Stimulated activated CD8-positive, alpha-beta memory T cell treated with anti-CD3 and anti-CD28 coated beads, Interleukin-15, amount 100 ng/mL, for 1 hour (primary cell): ENCODE results near the gene PLEKHG3.
"Not testable (repeated sequence)": the region's sequence is repeated elsewhere in the genome, so short reads cannot be mapped to it uniquely, and the experiment has no call there.

Experiments used
- DNase-seq: peaks from one replicate; pipeline ENCODE4 v3.0.0-alpha.2; 2020; ENCODE audit warnings: low read depth

PLEKHG3 gene

GRCh38 chr14:64688031-64688430 is 16.2 kb upstream of the PLEKHG3 start:
- DNase-seq: no peak

GRCh38 chr14:64688811-64689281 is 15.4 kb upstream of the PLEKHG3 start:
- no peak for DNase-seq

- DNase-seq: no peak
Measured at GRCh38 chr14:64689289-64689688, 14.9 kb upstream of the PLEKHG3 start.

GRCh38 chr14:64690607-64691006 is 13.6 kb upstream of the PLEKHG3 start:
- not testable (repeated sequence) for DNase-seq

GRCh38 chr14:64691376-64691775 is 12.8 kb upstream of the PLEKHG3 start:
- no peak for DNase-seq

GRCh38 chr14:64692189-64692985 is 11.8 kb upstream of the PLEKHG3 start:
- DNase-seq: no peak

GRCh38 chr14:64692986-64693809 is 11.0 kb upstream of the PLEKHG3 start:
- no peak for DNase-seq

GRCh38 chr14:64693810-64694165 is 10.4 kb upstream of the PLEKHG3 start:
- no peak for DNase-seq

- DNase-seq: no peak
Measured at GRCh38 chr14:64695071-64695470, 9.2 kb upstream of the PLEKHG3 start.

GRCh38 chr14:64696355-64696857 is 7.8 kb upstream of the PLEKHG3 start:
- no peak for DNase-seq

- DNase-seq: no peak
Measured at GRCh38 chr14:64698903-64699302, 5.3 kb upstream of the PLEKHG3 start.

GRCh38 chr14:64700290-64700689 is 3.9 kb upstream of the PLEKHG3 start:
- DNase-seq: no peak

GRCh38 chr14:64700894-64701293 is 3.3 kb upstream of the PLEKHG3 start:
- no peak for DNase-seq

- no peak for DNase-seq
Measured at GRCh38 chr14:64701660-64702059, 2.6 kb upstream of the PLEKHG3 start.

- DNase-seq: no peak
Measured at GRCh38 chr14:64702493-64703394, 1.5 kb upstream of the PLEKHG3 start.

- no peak for DNase-seq
Measured at GRCh38 chr14:64703395-64704142, 655 bp upstream of the PLEKHG3 start.

- DNase-seq: no peak
Measured at GRCh38 chr14:64704743-64705380, 638 bp downstream of the PLEKHG3 start.

- no peak for DNase-seq
Measured at GRCh38 chr14:64705381-64706118, 1.3 kb downstream of the PLEKHG3 start.

GRCh38 chr14:64706119-64706592 is 1.9 kb downstream of the PLEKHG3 start:
- no peak for DNase-seq
